HG03378 (cell line): ENCODE results near the gene MRO.
"Not testable (repeated sequence)": the region's sequence is repeated elsewhere in the genome, so short reads cannot be mapped to it uniquely, and the experiment has no call there.

ENCODE experiments used
- ATAC-seq: cut with Tn5 transposase; IDR thresholded peaks from one replicate; pipeline ENCODE4 v1.9.1; 2021; ENCODE audit warnings: mild to moderate bottlenecking, moderate library complexity; ENCODE audit not compliant: unreplicated experiment

The MRO gene

DNA sequence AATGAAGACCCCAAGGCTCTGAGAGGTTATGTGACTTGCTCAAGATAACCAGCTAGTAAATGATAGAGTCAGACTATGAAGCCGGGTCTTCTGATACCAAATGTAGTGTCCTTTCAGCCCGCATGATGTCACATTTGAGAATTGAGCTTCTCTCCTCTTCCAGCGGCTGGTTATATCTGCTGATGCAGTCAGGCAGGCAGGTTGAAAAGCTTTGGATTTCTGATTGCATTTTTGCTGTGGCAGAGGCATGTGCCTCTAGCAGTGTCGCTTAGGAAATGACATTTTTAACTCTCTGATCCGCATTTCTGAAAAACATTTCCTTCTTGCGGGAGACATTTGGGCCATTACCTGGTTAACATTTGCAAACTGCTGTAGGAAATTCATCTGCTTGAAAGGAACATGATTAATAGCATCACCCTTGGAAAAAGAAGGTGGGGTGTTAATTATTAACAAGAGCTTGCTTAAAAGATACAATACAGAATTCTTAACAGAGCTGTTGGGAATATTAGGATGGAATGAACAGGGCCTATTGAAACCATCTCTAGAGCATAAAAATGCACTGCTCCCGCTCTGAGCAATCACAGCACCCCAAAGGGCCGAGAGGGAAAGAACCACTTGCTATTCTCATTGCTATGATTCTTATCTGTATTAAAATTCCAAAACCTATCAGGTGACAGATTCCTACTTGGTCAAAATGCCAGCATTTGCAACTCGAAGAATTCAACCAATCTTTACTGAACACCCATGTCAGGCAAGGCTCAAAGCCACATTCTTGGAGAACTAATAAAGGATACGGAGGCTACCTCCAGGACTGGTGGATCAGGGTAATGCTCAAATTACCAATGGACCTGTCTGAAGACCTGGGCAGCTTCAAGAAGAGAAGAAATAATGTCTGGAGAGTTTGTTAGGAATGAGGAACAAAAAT, 25.9 kb downstream of the MRO start:
- ATAC-seq, result no peak

DNA sequence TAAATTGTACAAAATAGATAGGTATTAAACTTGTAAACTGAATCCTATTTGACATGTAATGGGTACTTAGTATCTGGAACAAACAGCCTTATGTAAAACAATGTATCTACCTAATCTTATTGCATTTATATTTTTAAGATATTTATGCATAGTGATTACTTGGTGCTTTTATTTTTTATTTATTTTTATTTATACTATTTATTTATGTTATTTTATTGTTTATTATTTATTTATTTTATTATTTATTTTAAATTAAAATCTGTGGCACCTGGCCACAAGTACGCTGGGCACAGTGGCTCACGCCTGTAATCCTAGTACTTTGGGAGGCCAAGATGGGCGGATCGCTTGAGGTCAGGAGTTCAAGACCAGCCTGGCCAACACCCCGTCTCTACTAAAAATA, 26.9 kb downstream of the MRO start:
- no peak for ATAC-seq

DNA sequence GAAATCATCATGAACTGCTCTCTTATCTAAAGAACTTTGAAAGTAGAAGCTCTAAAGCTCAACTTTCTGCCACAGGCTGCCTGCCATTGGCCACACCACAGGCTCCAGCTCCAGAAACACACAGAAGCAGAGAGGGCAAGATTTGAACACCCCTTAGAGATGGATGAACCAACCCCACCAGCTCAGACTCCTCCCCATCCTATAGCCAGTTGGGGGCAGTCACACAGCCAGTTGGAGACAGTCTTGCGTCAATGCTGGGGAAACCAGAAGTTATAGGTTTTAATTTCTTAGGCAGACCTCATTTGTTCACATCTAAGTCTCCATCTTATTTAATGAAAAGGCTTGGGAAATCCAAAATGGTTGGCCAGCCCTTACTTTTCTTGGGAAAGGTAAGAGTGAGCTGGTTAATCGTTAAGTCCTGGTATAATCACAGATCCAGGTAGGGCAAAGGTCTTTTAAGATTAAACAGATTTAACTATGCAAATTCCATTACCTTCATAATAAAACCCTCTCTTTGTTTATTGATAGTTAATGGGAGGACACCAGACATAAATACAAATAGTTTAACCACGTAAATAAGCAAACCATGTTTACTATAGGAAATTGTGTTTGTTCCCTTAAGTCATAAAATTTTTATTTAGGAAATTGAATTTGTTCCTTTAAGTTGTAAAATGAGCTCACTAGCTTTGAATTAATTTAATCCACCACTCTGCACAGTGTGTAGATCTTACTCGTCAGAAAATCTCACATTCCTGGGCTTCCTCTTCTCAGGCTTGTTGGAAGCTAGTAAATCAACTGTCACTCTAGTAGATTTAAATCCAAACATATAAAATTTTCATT, 28.0 kb downstream of the MRO start:
- no peak for ATAC-seq

DNA sequence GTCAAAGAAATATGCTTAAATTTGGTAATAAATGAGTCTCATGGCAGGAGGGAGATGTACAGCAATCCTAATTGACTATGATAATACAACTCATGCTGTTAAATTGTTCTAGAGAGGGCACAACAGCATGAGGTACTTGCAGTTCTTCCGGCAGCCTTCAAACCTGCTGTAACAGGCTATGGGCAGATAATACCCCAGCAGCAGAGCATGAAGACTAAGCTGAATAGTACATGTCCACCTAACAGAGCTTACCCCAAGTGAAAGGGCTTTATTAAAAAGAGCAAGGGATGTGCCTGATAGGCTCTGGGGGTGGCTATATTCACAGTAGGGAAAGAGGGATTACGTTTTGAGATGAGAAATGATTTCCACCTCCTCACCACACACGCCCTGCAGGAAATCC, 28.9 kb downstream of the MRO start:
- no peak for ATAC-seq

DNA sequence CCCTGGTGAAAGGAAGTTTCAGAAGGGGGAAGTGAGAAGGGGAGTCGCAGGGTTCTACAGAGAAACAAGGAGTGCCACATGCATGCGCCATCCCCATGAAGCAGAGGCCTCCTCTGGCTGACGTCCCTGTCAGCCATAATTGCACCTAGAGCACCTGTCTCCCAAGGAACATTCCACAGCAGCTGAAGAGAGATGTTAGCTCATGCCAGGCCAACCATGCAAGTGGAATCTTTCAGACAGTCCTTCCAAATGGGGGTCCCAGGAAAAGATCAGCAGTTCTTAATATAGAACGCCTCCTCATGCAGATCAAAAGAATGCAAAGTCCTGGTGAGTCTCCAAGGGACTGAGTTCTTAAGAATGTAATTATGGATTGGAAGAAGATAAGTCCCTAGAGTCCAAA, 29.6 kb downstream of the MRO start:
- no peak for ATAC-seq

DNA sequence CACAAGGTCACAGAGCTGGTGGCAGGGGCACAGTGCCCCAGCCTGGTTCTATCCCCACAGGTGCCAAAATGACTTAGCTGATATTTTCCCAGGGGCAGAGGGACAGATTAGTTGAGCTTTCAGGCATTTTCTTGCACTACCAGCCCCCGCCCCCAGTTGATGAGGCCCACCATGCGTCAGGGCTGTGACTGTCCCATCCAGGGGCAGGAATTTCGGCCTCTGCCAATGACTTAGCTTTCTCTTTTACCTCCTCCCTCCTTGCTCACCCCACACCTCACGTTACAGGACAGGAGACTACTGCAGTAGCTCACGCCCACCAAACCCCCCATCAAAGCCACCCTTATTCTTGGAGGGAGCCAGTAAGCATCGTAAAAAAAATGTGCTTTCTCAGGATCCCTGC, 31.5 kb downstream of the MRO start:
- no peak for ATAC-seq

DNA sequence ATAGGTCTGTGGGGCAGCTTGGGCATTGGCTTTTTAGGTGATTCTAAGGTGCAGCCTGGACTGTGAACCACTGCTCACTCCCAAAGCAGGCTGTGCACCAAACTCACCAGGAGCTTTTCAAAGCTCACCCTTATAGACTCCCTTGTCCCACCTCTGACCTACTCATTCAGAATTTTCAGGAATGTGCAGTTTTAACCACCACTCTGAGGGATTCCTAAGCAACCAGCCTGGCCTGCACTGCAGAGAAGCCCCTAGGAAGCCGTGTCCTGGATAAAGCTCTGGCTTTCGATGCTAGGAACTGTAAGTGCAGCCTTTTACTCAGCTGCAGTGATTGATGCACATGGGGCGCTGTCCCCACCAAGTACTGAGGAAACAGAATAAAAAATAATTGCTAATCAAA, 33.0 kb downstream of the MRO start:
- ATAC-seq, result no peak

DNA sequence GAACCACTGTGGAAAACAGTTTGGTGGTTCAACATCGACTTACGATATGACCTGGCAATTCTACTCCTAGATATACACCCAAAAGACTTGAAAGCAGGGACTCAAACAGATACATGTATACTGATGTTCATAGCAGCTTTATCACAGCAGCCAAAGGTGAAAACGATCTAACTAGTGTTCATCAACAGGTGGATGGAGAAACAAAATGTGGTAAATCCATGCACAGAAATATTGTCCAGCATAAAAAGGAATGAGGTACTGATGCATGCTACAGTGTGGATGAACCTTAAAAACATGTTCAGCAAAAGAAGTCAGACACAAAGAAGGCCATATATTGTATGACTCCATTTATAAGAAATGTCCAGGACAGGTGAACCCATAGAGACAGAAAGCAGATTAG, 36.3 kb downstream of the MRO start:
- no peak for ATAC-seq

DNA sequence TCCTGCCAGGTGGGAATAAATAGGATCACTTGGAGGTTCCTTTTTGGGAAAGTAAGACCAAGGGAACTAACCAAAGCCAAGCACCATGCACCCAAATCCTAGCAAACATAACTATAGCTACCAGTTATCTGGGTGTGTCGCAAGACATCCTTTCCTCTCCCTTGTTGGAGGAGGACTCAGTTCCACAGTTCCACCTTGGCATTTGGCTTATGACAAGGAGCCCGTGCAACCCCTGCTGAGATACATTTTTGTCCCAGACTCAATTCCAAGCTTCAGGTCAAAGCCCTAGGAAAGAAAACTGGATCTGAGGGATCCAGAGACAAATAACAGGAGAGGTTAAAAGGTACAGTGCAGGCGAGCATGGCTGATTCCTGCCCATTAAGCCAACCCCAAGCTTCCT, 40.8 kb downstream of the MRO start:
- not testable (repeated sequence) for ATAC-seq

DNA sequence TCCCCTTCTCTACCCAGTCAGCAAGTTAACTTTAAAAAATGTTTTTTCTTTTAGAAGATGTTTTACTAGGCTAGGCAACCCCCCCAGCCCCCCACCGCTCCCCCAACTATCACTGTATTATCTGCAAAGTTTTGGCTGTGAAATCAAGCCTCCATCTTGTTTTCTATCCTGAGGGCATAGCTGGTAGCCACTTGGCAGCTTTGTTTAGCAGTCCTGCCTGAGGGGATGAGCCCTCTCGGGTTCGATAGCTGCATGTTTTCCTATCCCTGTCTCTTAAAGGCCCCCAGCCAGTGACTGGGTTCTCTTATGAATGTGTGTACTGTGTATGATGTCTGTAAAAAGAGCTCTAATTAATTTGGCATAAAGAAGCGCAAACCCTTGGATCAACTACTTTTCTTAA, 43.4 kb downstream of the MRO start:
- no peak for ATAC-seq

DNA sequence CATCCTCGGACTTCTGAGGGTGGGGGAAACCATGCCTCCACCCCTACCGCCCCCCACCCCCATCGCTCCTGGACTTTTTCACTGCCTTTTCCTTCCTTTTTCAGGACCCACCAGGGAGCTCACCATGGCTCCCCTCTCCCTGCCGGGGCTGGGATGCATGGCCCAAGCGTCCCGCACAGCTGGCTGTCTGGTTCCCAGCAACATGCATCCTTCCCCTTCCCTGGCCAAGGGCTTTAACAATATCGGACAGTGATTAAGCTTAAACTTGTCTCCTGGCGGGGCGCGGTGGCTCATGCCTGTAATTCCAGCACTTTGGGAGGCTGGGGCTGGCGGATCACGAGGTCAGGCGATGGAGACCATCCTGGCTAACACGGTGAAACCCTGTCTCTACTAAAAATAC, 44.1 kb downstream of the MRO start:
- no peak for ATAC-seq

DNA sequence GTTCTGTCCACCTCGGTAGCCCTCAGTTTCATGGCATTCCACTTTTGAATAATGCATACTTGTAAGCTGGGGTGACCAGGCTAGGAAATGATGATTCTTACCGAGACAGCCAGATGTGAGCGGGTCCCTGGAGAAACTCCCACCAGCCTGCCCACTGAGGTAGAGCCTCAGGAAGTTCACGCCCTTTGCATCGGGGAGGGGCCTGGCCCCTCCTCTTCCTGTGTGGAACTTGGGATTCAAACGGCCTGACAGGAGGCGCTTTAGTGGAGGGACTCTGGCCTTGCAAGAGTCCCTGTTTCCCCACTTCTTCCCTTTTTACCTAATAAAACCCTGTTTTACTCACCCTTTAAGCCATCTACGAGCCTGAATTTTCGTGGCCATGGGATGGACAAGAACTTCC, 44.6 kb downstream of the MRO start:
- no peak for ATAC-seq

DNA sequence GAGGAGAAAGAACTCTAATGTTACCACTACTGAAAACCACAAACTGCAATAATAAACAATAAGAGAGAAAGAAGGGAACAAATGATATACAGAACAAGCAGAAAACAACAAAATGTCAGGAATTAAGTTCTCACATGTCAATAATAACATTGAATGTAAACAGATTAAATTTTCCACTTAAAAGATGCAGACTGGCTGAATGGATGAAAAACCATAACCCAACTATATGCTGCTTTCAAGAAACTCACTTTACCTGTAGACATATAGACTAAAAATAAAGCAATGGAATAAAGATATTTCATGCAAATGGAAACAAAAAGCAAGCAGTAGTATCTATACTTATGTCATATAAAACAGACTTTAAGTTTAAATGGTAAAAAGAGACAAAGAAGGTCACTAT, 50.4 kb downstream of the MRO start:
- no peak for ATAC-seq

DNA sequence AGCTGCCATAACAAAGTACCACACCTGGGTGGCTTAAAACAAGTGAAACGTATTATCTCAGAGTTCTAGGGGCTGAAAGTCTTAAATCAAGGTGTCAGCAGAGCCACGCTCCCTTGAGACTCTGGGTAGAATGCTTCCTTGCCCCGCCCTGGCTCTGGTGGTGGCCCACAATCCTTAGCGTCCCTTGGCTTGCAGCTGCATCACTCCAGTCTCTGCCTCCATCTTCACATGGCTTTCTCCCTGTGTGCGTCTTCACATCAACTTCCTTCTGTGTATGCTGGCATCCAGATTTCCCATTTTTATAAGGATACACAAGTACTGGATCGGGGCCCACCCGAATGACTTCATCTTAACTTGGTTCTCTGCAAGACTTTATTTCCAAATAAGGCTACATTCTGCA, 62.5 kb downstream of the MRO start:
- no peak for ATAC-seq

DNA sequence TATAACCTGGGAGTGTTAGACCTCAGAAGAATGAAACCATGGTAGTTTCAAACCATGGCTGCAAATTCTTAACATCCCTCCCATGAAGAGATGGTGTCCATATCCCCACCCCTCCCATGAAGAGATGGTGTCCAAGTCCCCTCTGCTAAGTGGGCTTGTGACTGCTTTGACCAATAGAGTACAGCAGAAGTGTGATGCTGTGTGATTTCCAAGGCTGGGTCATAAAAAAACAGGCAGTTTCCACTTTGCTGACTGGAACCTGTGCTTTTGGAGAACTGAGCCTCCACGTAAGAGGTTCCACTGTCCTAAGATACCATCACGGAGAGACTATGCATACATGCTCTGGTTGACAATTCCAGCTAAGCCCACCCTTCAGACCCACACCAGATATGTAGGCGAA, 65.5 kb downstream of the MRO start:
- no peak for ATAC-seq

DNA sequence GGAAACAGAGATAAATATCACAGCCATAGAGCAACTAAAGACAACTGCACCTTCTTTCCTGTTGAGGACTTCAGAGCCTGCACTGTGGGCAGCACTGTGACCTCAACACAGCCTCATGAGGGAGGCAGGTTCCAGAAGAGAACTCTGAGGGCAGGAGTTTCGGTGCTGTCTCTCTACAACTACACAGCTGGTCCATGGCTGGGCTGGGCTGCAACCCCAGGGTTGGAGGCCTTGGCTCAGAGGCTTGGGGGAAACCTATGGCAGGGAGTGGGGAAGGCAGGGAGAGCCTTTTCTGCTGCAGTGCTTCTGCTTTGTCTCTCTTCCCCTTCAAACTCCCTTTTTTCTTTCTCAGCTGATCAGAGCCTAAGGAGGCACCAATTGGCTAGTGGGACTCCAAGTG, 66.5 kb downstream of the MRO start:
- ATAC-seq, result no peak

DNA sequence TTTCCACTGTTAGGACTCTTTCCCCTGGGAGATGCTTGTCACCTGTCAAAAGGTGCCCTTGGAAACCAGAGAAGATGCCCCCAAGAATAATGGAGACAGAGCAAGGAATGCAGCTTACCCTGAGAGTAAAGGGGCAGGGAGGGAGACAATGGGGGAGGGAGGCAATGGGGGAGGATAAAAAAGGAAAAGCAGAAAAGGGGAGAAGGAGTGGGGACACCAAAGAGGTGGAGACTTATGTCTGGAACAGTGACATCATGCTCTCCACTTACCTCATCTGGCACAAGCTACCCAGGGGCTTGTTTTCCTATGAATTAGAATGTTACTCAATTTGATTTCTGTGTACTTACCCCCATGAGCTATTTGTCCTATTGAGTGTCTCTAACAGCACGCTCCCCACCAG, 67.9 kb downstream of the MRO start:
- no peak for ATAC-seq

DNA sequence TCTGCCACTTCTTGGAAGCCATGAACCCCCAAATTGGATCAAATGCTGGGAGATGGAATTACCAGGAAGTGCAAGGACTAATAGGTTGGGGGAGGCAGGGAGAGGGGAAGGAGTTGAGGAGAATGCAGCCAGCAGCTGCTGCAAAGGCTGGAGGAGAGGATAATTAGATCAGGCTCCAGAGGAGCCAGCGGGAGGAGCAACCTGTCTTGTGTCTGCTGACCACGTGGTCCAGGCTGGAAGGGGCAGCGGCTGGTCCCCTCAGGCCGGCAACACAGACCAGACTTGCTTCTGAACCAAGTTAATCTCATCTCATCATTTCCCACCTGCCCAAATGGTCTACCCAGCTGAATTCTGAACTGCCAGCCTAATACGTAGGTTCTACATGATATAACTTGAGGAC, 68.3 kb downstream of the MRO start:
- ATAC-seq, result no peak

DNA sequence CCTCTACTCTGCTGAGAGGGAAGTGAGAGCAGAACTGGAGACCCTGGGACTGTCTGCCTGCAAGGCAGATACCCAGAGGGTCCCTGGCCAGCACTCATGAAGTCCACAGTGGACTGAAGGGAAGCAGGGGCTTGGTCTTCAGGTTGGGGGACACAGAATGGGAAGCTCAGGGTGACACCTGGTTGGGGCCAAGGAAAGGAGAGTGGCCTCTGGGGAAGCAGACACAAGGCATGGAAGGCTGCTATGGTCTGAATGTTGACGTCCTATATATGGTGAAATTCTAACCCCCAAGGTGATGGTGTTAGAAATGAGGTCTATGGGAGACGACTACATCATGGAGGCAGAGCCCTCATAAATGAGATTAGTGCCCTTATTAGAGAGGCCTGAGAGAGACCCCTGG, 69.3 kb downstream of the MRO start:
- ATAC-seq, result no peak

DNA sequence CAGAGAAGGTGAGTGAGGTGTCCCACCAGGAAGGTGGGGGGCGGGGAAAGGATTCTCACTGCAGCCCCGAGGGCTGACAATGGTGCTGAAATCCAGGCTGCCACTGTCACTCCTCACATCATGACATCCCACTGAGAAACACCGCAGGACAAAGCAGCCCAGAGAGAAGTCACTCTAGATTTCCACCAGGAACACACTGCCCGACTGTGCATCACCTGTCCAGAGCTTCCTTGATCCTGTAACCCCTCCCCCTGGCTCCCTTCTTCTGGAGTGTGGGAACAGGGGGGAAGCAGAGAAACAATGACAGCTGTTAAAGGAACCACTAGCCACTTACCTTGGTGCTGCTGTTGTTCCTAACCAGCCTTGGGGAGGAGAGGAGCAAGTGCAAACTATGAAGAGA, 69.9 kb downstream of the MRO start:
- ATAC-seq, result no peak

DNA sequence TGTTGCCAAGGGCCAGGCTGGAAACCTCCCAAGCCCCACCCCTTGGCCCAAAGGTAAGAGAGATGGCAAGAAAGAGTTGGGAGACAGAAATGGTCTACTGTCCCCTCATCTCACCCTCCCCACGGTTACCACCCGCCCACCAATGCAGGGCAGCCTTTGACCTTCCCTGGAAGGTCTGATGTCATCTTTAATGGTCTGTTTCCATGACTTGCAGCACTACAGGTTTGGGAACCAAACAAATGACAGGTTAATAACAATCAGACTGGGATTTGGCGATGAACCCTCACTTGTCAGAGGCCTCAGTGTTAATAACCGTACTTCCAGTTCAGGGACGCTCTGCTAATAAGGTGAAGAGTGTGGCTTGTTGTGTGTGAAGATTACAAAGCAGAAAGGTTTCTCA, 70.4 kb downstream of the MRO start:
- no peak for ATAC-seq
